HepG2 (cell line): ENCODE measurements around the gene LCN2. TPM values are rescaled to one million over a fixed set of nuclear protein-coding genes. Genes with fewer than 3 reads are reported as not detected.
"Not testable (repeated sequence)": the region's sequence is repeated elsewhere in the genome, so short reads cannot be mapped to it uniquely, and the experiment has no call there.

ENCODE experiments used
- CREM ChIP-seq, 2 experiments: sonication (generic) in 1 of 2; formaldehyde crosslinking in 1 of 2; IDR thresholded peaks; 2 replicates each; pipeline versions ENCODE4 v1.4.0 to v1.6.1; 2016 to 2020; ENCODE audit warnings: antibody characterized with exemption in 1 of 2, mild to moderate bottlenecking in 1 of 2, missing genetic modification reagents in 1 of 2
- DR1 ChIP-seq: sonication (generic); formaldehyde crosslinking; IDR thresholded peaks from 2 replicates; pipeline ENCODE4 v1.8.0; 2021; ENCODE audit warnings: mild to moderate bottlenecking, missing genetic modification reagents, inconsistent platforms
- ELF1 ChIP-seq: sonication (generic); formaldehyde crosslinking; IDR thresholded peaks from 2 replicates; pipeline ENCODE4 v1.4.0; 2020; ENCODE audit warnings: missing genetic modification reagents
- ELF3 ChIP-seq: IDR thresholded peaks from 2 replicates; pipeline ENCODE4 v1.6.1; 2016; ENCODE audit warnings: missing genetic modification reagents, missing compliant biosample characterization
- GABPB1 ChIP-seq: IDR thresholded peaks from 2 replicates; pipeline ENCODE4 v1.6.1; 2016; ENCODE audit warnings: mild to moderate bottlenecking, missing genetic modification reagents, moderate library complexity, missing compliant biosample characterization
- KAT8 ChIP-seq: IDR thresholded peaks from 2 replicates; pipeline ENCODE4 v1.6.1; 2016; ENCODE audit warnings: missing genetic modification reagents, missing compliant biosample characterization
- KDM2A ChIP-seq: sonication (generic); formaldehyde crosslinking; IDR thresholded peaks from 2 replicates; pipeline ENCODE4 v1.4.0; 2020; ENCODE audit warnings: low read depth, missing genetic modification reagents, borderline replicate concordance
- KLF11 ChIP-seq: IDR thresholded peaks from 2 replicates; pipeline ENCODE4 v1.6.1; 2016; ENCODE audit warnings: missing compliant biosample characterization
- KLF6 ChIP-seq: IDR thresholded peaks from 2 replicates; pipeline ENCODE4 v1.8.0; 2016; ENCODE audit warnings: missing biosample characterization, missing genetic modification reagents
- MAZ ChIP-seq, 2 experiments: sonication (generic) in 1 of 2; formaldehyde crosslinking in 1 of 2; IDR thresholded peaks; 2 replicates each; pipeline versions ENCODE4 v1.5.0 to v1.6.1; 2012 to 2020; ENCODE audit warnings: low read depth in 2 of 2, mild to moderate bottlenecking in 2 of 2, borderline replicate concordance in 1 of 2, improper control_type of control experiment in 1 of 2, low read length in 1 of 2, missing genetic modification reagents in 1 of 2, moderate library complexity in 1 of 2
- MIXL1 ChIP-seq: IDR thresholded peaks from 2 replicates; pipeline ENCODE4 v1.6.1; 2016
- NFYB ChIP-seq: sonication (generic); formaldehyde crosslinking; IDR thresholded peaks from 2 replicates; pipeline ENCODE4 v1.4.0; 2020; ENCODE audit warnings: missing genetic modification reagents
- PAXIP1 ChIP-seq: sonication (generic); formaldehyde crosslinking; conservative IDR thresholded peaks from 2 replicates; pipeline ENCODE4 v1.4.0; 2020; ENCODE audit warnings: mild to moderate bottlenecking, missing genetic modification reagents, moderate library complexity
- POLR2AphosphoS5 ChIP-seq: IDR thresholded peaks from 2 replicates; pipeline ENCODE4 v1.6.1; 2012; ENCODE audit warnings: low read depth, low read length
- POLR2G ChIP-seq: fragments of 200-400 bp; formaldehyde crosslinking; IDR thresholded peaks from 2 replicates; pipeline ENCODE4 v1.6.1; 2018; ENCODE audit warnings: mild to moderate bottlenecking, low read depth, low read length, moderate library complexity
- RAD51 ChIP-seq: fragments of 450-650 bp; IDR thresholded peaks from 2 replicates; pipeline ENCODE4 v1.6.1; 2016; ENCODE audit warnings: borderline replicate concordance
- SAP130 ChIP-seq: IDR thresholded peaks from 2 replicates; pipeline ENCODE4 v1.6.1; 2016; ENCODE audit warnings: low read depth
- SOX5 ChIP-seq: IDR thresholded peaks from 2 replicates; pipeline ENCODE4 v1.6.1; 2016; ENCODE audit warnings: borderline replicate concordance
- TFE3 ChIP-seq: IDR thresholded peaks from 2 replicates; pipeline ENCODE4 v1.6.1; 2016
- THAP11 ChIP-seq: IDR thresholded peaks from 2 replicates; pipeline ENCODE4 v1.6.1; 2016; ENCODE audit warnings: missing biosample characterization, missing genetic modification reagents
- ZFP90 ChIP-seq: sonication (generic); formaldehyde crosslinking; IDR thresholded peaks from 2 replicates; pipeline ENCODE4 v1.8.0; 2022; ENCODE audit warnings: missing genetic modification reagents, mild to moderate bottlenecking, inconsistent platforms, borderline replicate concordance
- ZFP91 ChIP-seq: sonication (generic); formaldehyde crosslinking; IDR thresholded peaks from 2 replicates; pipeline ENCODE4 v1.9.0; 2022; ENCODE audit warnings: missing genetic modification reagents, mild to moderate bottlenecking, borderline replicate concordance
- ZNF124 ChIP-seq: sonication (generic); formaldehyde crosslinking; IDR thresholded peaks from 2 replicates; pipeline ENCODE4 v1.4.0; 2020; ENCODE audit warnings: missing genetic modification reagents
- ZNF143 ChIP-seq: sonication (generic); formaldehyde crosslinking; IDR thresholded peaks from 2 replicates; pipeline ENCODE4 v1.4.0; 2020; ENCODE audit warnings: missing genetic modification reagents
- ZNF335 ChIP-seq: sonication (generic); formaldehyde crosslinking; IDR thresholded peaks from 2 replicates; pipeline ENCODE4 v1.4.0; 2020; ENCODE audit warnings: missing genetic modification reagents
- ZSCAN31 ChIP-seq: sonication (generic); formaldehyde crosslinking; IDR thresholded peaks from 2 replicates; pipeline ENCODE4 v1.5.0; 2020; ENCODE audit warnings: low read depth, mild to moderate bottlenecking, missing genetic modification reagents
- polyA plus RNA-seq, 8 experiments: library from polyadenylated mRNA; depleted of rRNA in 3 of 8; stranded (reverse) in 7 of 8; unstranded in 1 of 8; fragments of >200 nt; fragmentation: Illumina TruSeq in 4 of 8; extraction: Trizol in 4 of 8; gene quantifications; 2 replicates each; pipeline versions ENCODE4 v1.2.1 to v1.2.3, GENCODE V29; 2011 to 2016; ENCODE audit warnings: low read depth in 4 of 8, missing spikeins in 1 of 8, mixed read lengths in 1 of 8; ENCODE audit not compliant: insufficient read depth in 1 of 8
- total RNA-seq, 5 experiments: library from RNA; depleted of rRNA; stranded (reverse); fragments of >200 nt; fragmentation: Illumina TruSeq; extraction: Trizol; gene quantifications; 2 replicates each; pipeline ENCODE4 v1.2.3, GENCODE V29; 2016; ENCODE audit warnings: low read depth in 1 of 5

The LCN2 gene
- total and polyA plus RNA-seq, 2 of the 13 experiments (the other 11 are each of a cell fraction or from before 2014, with no cell fraction given), result 0.38 to 1.4 TPM

GRCh38 chr9:128132139-128132538 is 17.1 kb upstream of the LCN2 start (continued):
- TF ChIP-seq CREM (IDR thresholded peaks at IDR 0.05) (0 out of 2 replicates have a peak, but pooled peaks have one; percentile 19), MAZ (CRISPR knock-in tag; IDR thresholded peaks at IDR 0.05; ENCODE audit: low read depth) (peak; percentile 17; the same call in 1 of the 2 replicates), TFE3 (peak; percentile 89; the same call in 1 of the 2 replicates), ELF3 (CRISPR knock-in tag) (peak; percentile 85), POLR2AphosphoS5 (peak; percentile 78), GABPB1 (peak; percentile 31; the same call in 1 of the 2 replicates), MIXL1 (peak; percentile 12), ZNF143 (CRISPR knock-in tag) (peak; percentile 69), KLF6 (CRISPR knock-in tag) (peak; percentile 39; the same call in 1 of the 2 replicates), RAD51 (peak; percentile 23; the same call in 1 of the 2 replicates), KDM2A (CRISPR knock-in tag) (0 out of 2 replicates have a peak, but pooled peaks have one; percentile 18), ZNF335 (0 out of 2 replicates have a peak, but pooled peaks have one; percentile 45), ZSCAN31 (CRISPR knock-in tag) (0 out of 2 replicates have a peak, but pooled peaks have one; percentile 32), THAP11 (CRISPR knock-in tag) (peak; percentile 62), SAP130 (CRISPR knock-in tag) (peak; percentile 69), KAT8 (CRISPR knock-in tag) (peak; percentile 70), ZFP90 (CRISPR knock-in tag) (0 out of 2 replicates have a peak, but pooled peaks have one; percentile 41), PAXIP1 (CRISPR knock-in tag) (peak; percentile 71), ZNF124 (CRISPR knock-in tag) (0 out of 2 replicates have a peak, but pooled peaks have one; percentile 32), DR1 (CRISPR knock-in tag) (peak; percentile 86), SOX5 (peak; percentile 75; the same call in 1 of the 2 replicates), ZFP91 (CRISPR knock-in tag) (peak; percentile 15; the same call in 1 of the 2 replicates), POLR2G (peak; percentile 80), KLF11 (0 out of 2 replicates have a peak, but pooled peaks have one; percentile 20), ELF1 (CRISPR knock-in tag) (peak; percentile 55; the same call in 1 of the 2 replicates), NFYB (CRISPR knock-in tag) (peak; percentile 63)
- not testable (repeated sequence) for TF ChIP-seq CREM (CRISPR knock-in tag; IDR thresholded peaks at IDR 0.05); MAZ (IDR thresholded peaks at IDR 0.05; ENCODE audit: borderline replicate concordance, low read depth, low read length)
